ENCODE results near the gene AIPL1. TPM values are rescaled to one million over a fixed set of nuclear protein-coding genes. Genes with fewer than 3 reads are reported as not detected.
A peak's percentile ranks its signal among the peaks of the same experiment; 100 is the strongest.

AIPL1 gene
- total and polyA plus RNA-seq, 10 donors, result 0.10 to 0.34 (median 0.26) TPM; not detected in 4

DNA sequence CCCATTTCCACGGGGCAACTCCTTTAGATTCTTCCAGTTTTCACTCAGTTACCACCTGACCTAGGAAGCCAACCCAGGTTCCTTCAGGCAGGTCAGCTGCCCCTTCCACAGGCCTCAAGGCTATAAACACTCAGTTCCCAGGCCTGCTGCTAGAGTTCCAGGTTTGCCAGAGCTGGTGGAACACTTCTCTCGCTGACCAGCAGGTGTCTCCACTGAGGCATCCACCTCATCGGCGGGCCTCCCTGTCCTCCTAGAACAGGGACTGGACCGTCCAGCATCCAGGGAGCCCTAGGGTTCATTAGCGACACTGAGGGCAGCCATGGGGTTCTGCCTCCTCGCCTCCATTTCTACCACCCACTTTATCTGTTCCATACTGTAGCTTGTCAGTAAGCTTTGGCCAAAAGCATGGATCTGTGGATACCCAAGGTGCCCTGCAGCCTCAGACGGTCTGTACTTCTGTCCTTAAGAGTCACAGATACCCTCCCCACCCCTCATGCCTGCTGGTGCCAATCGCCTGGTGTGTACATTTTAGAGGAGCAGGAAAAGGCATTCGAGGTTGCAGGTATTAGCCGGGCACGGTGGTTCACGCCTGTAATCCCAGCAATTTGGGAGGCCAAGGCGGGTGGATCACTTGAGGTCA, 38.3 kb upstream of the AIPL1 start:
- peak overlapping the region in 6 of 8 donors; percentile 19 to 66 (median 57) for H3K27ac ChIP-seq
- H3K27me3 ChIP-seq (replicated peaks in 1 of 7), result no peaks in the 10 kb centered on the region
- H3K4me3 ChIP-seq, result no peak overlapping the region
- WGBS, 5 donors, result 35 to 46% (median 38%) methylated on average over 14 of the region's 14 CpGs
- H3K4me1 ChIP-seq, result peaks cover 0 to 71% (median 35%) of the 10 kb centered on the region in 6 donors
- H3K36me3 ChIP-seq, result peaks cover 0 to 96% (median 14%) of the 10 kb centered on the region in 6 donors
- no peaks in the 10 kb centered on the region for H3K9me3 ChIP-seq
- TF ChIP-seq POLR2A (IDR thresholded peaks at IDR 0.05), result no peak
- TF ChIP-seq, protein P1, sequence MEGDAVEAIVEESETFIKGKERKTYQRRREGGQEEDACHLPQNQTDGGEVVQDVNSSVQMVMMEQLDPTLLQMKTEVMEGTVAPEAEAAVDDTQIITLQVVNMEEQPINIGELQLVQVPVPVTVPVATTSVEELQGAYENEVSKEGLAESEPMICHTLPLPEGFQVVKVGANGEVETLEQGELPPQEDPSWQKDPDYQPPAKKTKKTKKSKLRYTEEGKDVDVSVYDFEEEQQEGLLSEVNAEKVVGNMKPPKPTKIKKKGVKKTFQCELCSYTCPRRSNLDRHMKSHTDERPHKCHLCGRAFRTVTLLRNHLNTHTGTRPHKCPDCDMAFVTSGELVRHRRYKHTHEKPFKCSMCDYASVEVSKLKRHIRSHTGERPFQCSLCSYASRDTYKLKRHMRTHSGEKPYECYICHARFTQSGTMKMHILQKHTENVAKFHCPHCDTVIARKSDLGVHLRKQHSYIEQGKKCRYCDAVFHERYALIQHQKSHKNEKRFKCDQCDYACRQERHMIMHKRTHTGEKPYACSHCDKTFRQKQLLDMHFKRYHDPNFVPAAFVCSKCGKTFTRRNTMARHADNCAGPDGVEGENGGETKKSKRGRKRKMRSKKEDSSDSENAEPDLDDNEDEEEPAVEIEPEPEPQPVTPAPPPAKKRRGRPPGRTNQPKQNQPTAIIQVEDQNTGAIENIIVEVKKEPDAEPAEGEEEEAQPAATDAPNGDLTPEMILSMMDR (IDR thresholded peaks at IDR 0.05 in 8 of 11, conservative IDR thresholded peaks at IDR 0.05 in 3 of 11), result peak; percentile 74 to 94 (median 92)
- TF ChIP-seq POLR2AphosphoS5 (IDR thresholded peaks at IDR 0.05), result peak; percentile 6 to 78 (median 70)
- peak; percentile 91 for DNase-seq
- intact Hi-C loops (cut with DNase I; ENCODE audit: low total_unique reads), result loop anchor here (5.0 kb wide), 2 partner anchors 84 to 174 kb away; partner anchors contain the start of gene PITPNM3

DNA sequence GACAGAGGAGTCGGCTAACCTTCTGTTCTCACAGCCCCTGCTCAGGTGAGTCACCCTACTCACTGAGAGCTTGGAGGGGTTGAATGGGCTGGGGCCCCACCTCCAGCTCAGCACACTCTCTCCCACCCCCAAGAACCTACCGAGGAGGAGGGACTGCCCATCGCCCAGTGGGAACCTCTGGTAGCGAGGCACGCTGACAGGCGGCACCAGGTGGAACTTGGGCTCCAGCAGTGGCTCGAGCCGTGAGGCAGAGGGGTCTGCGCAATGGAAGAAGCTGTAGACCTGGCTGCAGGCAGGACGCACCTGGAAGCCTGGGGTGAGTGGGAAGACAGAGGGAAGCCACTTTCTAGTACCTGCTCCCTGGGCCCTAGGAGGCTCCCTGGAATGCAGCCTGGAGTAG, 37.6 kb upstream of the AIPL1 start:
- H3K9me3 ChIP-seq, result no peaks in the 10 kb centered on the region
- peak in 1 of 3 donors; percentile 48 for TF ChIP-seq POLR2AphosphoS5 (IDR thresholded peaks at IDR 0.05)
- TF ChIP-seq, protein P1 (IDR thresholded peaks at IDR 0.05 in 8 of 11, conservative IDR thresholded peaks at IDR 0.05 in 3 of 11), result no peak

GRCh38 chr17:6471531-6472465, 36.9 kb upstream of the AIPL1 start:
- no peak for DNase-seq
- H3K27me3 ChIP-seq (replicated peaks in 1 of 7), result no peaks in the 10 kb centered on the region
- 70 to 76% (median 72%) methylated on average over 14 to 19 of the region's 19 CpGs for WGBS, 5 donors
- intact Hi-C loops (cut with DNase I; ENCODE audit: low total_unique reads), result loop anchor here (5.0 kb wide), 2 partner anchors 86 to 176 kb away; partner anchors contain the start of gene PITPNM3
- no peak for TF ChIP-seq POLR2AphosphoS5 (IDR thresholded peaks at IDR 0.05)
- TF ChIP-seq, protein P1 (IDR thresholded peaks at IDR 0.05 in 8 of 11, conservative IDR thresholded peaks at IDR 0.05 in 3 of 11), result no peak
- TF ChIP-seq POLR2A (IDR thresholded peaks at IDR 0.05), result no peak
- no peak overlapping the region for H3K4me3 ChIP-seq
- peak overlapping the region in 7 of 8 donors; percentile 19 to 66 (median 55) for H3K27ac ChIP-seq
- no peaks in the 10 kb centered on the region for H3K9me3 ChIP-seq
- H3K4me1 ChIP-seq, result peaks cover 0 to 58% (median 31%) of the 10 kb centered on the region in 6 donors
- H3K36me3 ChIP-seq, result peaks cover 0 to 96% (median 13%) of the 10 kb centered on the region in 6 donors

More for the DNA sequence above, 37.6 kb upstream of the AIPL1 start:
- peak overlapping the region in 7 of 8 donors; percentile 19 to 66 (median 55) for H3K27ac ChIP-seq
- H3K27me3 ChIP-seq (replicated peaks in 1 of 7), result no peaks in the 10 kb centered on the region
- intact Hi-C loops (cut with DNase I; ENCODE audit: low total_unique reads), result loop anchor here (5.0 kb wide), 2 partner anchors 85 to 175 kb away; partner anchors contain the start of gene PITPNM3
- peaks cover 0 to 64% (median 35%) of the 10 kb centered on the region in 6 donors for H3K4me1 ChIP-seq
- 88 to 96% (median 88%) methylated on average over 7 to 10 of the region's 10 CpGs for WGBS, 5 donors
- peaks cover 0 to 96% (median 13%) of the 10 kb centered on the region in 6 donors for H3K36me3 ChIP-seq
- no peak overlapping the region for H3K4me3 ChIP-seq
- no peak for DNase-seq
